Spleen (tissue), 7 donors: ENCODE measurements around the gene OSGEPL1.

Experiments used
- CTCF ChIP-seq, 11 experiments: fragments of 200-600 bp in 7 of 11; fragments of 450-650 bp in 4 of 11; sonication (generic) in 4 of 11; IDR thresholded peaks in 8 of 11; conservative IDR thresholded peaks in 3 of 11; 1 replicate in 7 of 11; 2 replicates in 4 of 11; pipeline versions ENCODE4 v1.4.0 to v1.8.0; 2016 to 2021; ENCODE audit warnings: antibody characterized with exemption in 11 of 11, inconsistent platforms in 4 of 11, mild to moderate bottlenecking in 1 of 11
- POLR2A ChIP-seq, 3 donors: fragments of 450-650 bp; IDR thresholded peaks; one replicate each; pipeline ENCODE4 v1.5.1; 2017; ENCODE audit warnings: antibody characterized with exemption in 3 of 3, mild to moderate bottlenecking in 1 of 3
- POLR2AphosphoS5 ChIP-seq, 3 donors: sonication (generic); formaldehyde crosslinking; IDR thresholded peaks; one replicate each; pipeline ENCODE4 v1.5.1; 2017; ENCODE audit warnings: antibody characterized with exemption in 3 of 3
- donor health status: DM: no; HTN: no; CAD: no; lungs with moderate emphysema.
- donor health status: DM: no; HTN: no; CAD: no.
- donor health status: DM: no; HTN: no; CAD: no.

DNA sequence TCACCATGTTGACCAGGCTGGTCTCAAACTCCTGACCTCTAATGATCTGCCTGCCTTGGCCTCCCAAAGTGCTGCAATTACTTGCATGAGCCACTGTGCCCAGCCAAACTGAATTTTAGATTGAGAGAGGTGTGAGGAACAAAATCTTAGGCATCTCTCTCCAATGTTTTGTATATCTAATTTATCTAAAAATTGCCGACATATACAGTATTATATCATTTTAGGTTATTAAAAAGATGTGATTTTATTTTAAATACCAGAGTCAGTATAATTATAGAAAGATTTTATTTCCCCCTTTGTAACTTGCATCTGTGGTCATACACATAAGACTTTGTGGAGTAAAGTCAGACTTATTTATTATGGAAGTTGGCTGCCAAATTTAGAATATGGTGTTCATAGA, 31.7 kb upstream of the OSGEPL1 start:
- no peak for TF ChIP-seq CTCF (IDR thresholded peaks at IDR 0.05 in 8 of 11, conservative IDR thresholded peaks at IDR 0.05 in 3 of 11)
- TF ChIP-seq POLR2A (IDR thresholded peaks at IDR 0.05): no peak
- TF ChIP-seq POLR2AphosphoS5 (IDR thresholded peaks at IDR 0.05): no peak
